SK-N-SH treated with all-trans-retinoic acid at 6 μM for 48 hours (cell line): ENCODE results near the gene RNU1-1.
"Not testable (repeated sequence)": the region's sequence is repeated elsewhere in the genome, so short reads cannot be mapped to it uniquely, and the experiment has no call there.

Experiments
- ARNTL ChIP-seq: fragments of 450-650 bp; formaldehyde crosslinking; IDR thresholded peaks from 2 replicates; pipeline ENCODE4 v1.5.0; 2020; ENCODE audit warnings: low read depth, mild to moderate bottlenecking, moderate library complexity, borderline replicate concordance
- BACH2 ChIP-seq: fragments of 250-450 bp; sonication (Bioruptor Pico); IDR thresholded peaks from 2 replicates; pipeline ENCODE4 v1.9.0; 2021; ENCODE audit warnings: mild to moderate bottlenecking, borderline replicate concordance
- CSRNP3 ChIP-seq: fragments of 250-450 bp; sonication (Bioruptor Pico); IDR thresholded peaks from 2 replicates; pipeline ENCODE4 v1.5.1; 2021; ENCODE audit warnings: mild to moderate bottlenecking, moderate library complexity
- ESRRG ChIP-seq: fragments of 250-450 bp; sonication (Bioruptor Pico); IDR thresholded peaks from 2 replicates; pipeline ENCODE4 v1.6.1; 2021; ENCODE audit warnings: mild to moderate bottlenecking
- GLIS3 ChIP-seq: fragments of 250-450 bp; sonication (Bioruptor Pico); IDR thresholded peaks from 2 replicates; pipeline ENCODE4 v1.5.0; 2020; ENCODE audit warnings: mild to moderate bottlenecking, moderate library complexity
- ISL1 ChIP-seq: fragments of 250-450 bp; sonication (Bioruptor Pico); IDR thresholded peaks from 2 replicates; pipeline ENCODE4 v2.1.2; 2022; ENCODE audit warnings: mild to moderate bottlenecking, moderate library complexity
- PATZ1 ChIP-seq: fragments of 250-450 bp; sonication (Bioruptor Pico); IDR thresholded peaks from 2 replicates; pipeline ENCODE4 v1.8.0; 2020; ENCODE audit warnings: mild to moderate bottlenecking, moderate library complexity, borderline replicate concordance
- PPARA ChIP-seq: fragments of 250-450 bp; sonication (Bioruptor Pico); IDR thresholded peaks from 2 replicates; pipeline ENCODE4 v1.5.0; 2020; ENCODE audit warnings: mild to moderate bottlenecking, borderline replicate concordance
- RARB ChIP-seq: fragments of 250-450 bp; sonication (Bioruptor Pico); IDR thresholded peaks from 2 replicates; pipeline ENCODE4 v1.8.0; 2021; ENCODE audit warnings: mild to moderate bottlenecking, moderate library complexity
- SNAI2 ChIP-seq: fragments of 250-450 bp; sonication (Bioruptor Pico); IDR thresholded peaks from 2 replicates; pipeline ENCODE4 v1.5.0; 2020; ENCODE audit warnings: mild to moderate bottlenecking, moderate library complexity
- TCF4 ChIP-seq: fragments of 250-450 bp; sonication (Bioruptor Pico); IDR thresholded peaks from 2 replicates; pipeline ENCODE4 v1.8.0; 2021; ENCODE audit warnings: mild to moderate bottlenecking, moderate library complexity, borderline replicate concordance
- ZFP3 ChIP-seq: fragments of 250-450 bp; sonication (Bioruptor Pico); IDR thresholded peaks from 2 replicates; pipeline ENCODE4 v1.5.0; 2020; ENCODE audit warnings: mild to moderate bottlenecking, moderate library complexity
- ZFP30 ChIP-seq: fragments of 450-650 bp; formaldehyde crosslinking; IDR thresholded peaks from 2 replicates; pipeline ENCODE4 v1.5.0; 2022; ENCODE audit warnings: mild to moderate bottlenecking, moderate library complexity
- TF ChIP-seq, protein P1 (sequence below): fragments of 250-450 bp; sonication (Bioruptor Pico); IDR thresholded peaks from 2 replicates; pipeline ENCODE4 v1.5.0; 2020; ENCODE audit warnings: mild to moderate bottlenecking, moderate library complexity

GRCh38 chr1:16525769-16526168 is 11.7 kb upstream of the RNU1-1 start:
- not testable (repeated sequence) for TF ChIP-seq GLIS3 (CRISPR knock-in tag); RARB; ESRRG; ZFP30 (CRISPR knock-in tag); ZFP3 (CRISPR knock-in tag); BACH2; ISL1 (CRISPR knock-in tag); TCF4 (CRISPR knock-in tag); ARNTL (CRISPR knock-in tag); CSRNP3 (CRISPR knock-in tag); PATZ1 (CRISPR knock-in tag); SNAI2 (CRISPR knock-in tag); PPARA (CRISPR knock-in tag)
- TF ChIP-seq, protein P1, sequence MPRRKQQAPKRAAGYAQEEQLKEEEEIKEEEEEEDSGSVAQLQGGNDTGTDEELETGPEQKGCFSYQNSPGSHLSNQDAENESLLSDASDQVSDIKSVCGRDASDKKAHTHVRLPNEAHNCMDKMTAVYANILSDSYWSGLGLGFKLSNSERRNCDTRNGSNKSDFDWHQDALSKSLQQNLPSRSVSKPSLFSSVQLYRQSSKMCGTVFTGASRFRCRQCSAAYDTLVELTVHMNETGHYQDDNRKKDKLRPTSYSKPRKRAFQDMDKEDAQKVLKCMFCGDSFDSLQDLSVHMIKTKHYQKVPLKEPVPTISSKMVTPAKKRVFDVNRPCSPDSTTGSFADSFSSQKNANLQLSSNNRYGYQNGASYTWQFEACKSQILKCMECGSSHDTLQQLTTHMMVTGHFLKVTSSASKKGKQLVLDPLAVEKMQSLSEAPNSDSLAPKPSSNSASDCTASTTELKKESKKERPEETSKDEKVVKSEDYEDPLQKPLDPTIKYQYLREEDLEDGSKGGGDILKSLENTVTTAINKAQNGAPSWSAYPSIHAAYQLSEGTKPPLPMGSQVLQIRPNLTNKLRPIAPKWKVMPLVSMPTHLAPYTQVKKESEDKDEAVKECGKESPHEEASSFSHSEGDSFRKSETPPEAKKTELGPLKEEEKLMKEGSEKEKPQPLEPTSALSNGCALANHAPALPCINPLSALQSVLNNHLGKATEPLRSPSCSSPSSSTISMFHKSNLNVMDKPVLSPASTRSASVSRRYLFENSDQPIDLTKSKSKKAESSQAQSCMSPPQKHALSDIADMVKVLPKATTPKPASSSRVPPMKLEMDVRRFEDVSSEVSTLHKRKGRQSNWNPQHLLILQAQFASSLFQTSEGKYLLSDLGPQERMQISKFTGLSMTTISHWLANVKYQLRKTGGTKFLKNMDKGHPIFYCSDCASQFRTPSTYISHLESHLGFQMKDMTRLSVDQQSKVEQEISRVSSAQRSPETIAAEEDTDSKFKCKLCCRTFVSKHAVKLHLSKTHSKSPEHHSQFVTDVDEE (CRISPR knock-in tag), result not testable (repeated sequence)
